Kidney (tissue), 14 donors: ENCODE data around the gene RBCK1. TPM values are rescaled to one million over a fixed set of nuclear protein-coding genes. Genes with fewer than 3 reads are reported as not detected.

Experiments
- DNase-seq, 5 donors: peaks; one replicate each; pipeline ENCODE4 v3.0.0-alpha.2; 2013 to 2020
- FAIRE-seq: peaks from 2 replicates; lab custom pipeline; 2012; peaks lifted over from hg19 to GRCh38; lab: Jason Lieb, UNC
- H3K27ac ChIP-seq, 2 donors: one replicate each; pipeline ENCODE4 v1.7.0; 2013; ENCODE audit warnings: low read depth in 2 of 2, low read length in 2 of 2, inconsistent platforms in 1 of 2
- H3K27me3 ChIP-seq: one replicate; pipeline ENCODE4 v1.7.1; 2013; ENCODE audit warnings: low read length, inconsistent platforms; ENCODE audit not compliant: control insufficient read depth, insufficient read depth
- H3K36me3 ChIP-seq, 3 donors: one replicate each; pipeline versions ENCODE4 v1.7.0 to v1.7.1; 2013; ENCODE audit warnings: low read length in 3 of 3, control low read depth in 1 of 3, inconsistent platforms in 1 of 3; ENCODE audit not compliant: insufficient read depth in 3 of 3, control insufficient read depth in 2 of 3
- H3K4me1 ChIP-seq, 3 donors: one replicate each; pipeline versions ENCODE4 v1.7.0 to v1.7.1; 2013; ENCODE audit warnings: low read length in 3 of 3, inconsistent platforms in 1 of 3, low read depth in 1 of 3; ENCODE audit not compliant: control insufficient read depth in 2 of 3, insufficient read depth in 2 of 3
- H3K4me3 ChIP-seq, 3 donors: one replicate each; pipeline versions ENCODE4 v1.7.0 to v1.8.1; 2013; ENCODE audit warnings: low read length in 3 of 3, control low read depth in 1 of 3, inconsistent platforms in 1 of 3
- H3K9ac ChIP-seq, 3 donors: one replicate each; pipeline versions ENCODE4 v1.7.0 to v1.7.1; 2013; ENCODE audit warnings: low read length in 3 of 3, control low read depth in 1 of 3, inconsistent platforms in 1 of 3
- H3K9me3 ChIP-seq, 3 donors: one replicate each; pipeline versions ENCODE4 v1.7.0 to v1.7.1; 2013; ENCODE audit warnings: low read length in 3 of 3, control low read depth in 1 of 3, inconsistent platforms in 1 of 3; ENCODE audit not compliant: control insufficient read depth in 2 of 3, insufficient read depth in 1 of 3
- CTCF ChIP-seq: IDR thresholded peaks from 3 replicates; pipeline ENCODE4 v1.5.1; 2012; ENCODE audit warnings: mild to moderate bottlenecking, moderate library complexity, borderline replicate concordance; ENCODE audit not compliant: insufficient read depth; ENCODE audit errors: extremely low read depth
- intact Hi-C: fragments of 100-400 bp; cut with DNase I; formaldehyde crosslinking; loops from one replicate; pipeline ENCODE4 v1.11.1; 2022
- polyA plus RNA-seq: library from polyadenylated mRNA; stranded (reverse); fragments of 350-450 nt; fragmentation: Illumina TruSeq; extraction: RNeasy Lipid Tissue Mini Kit (QIAGEN cat#74804); gene quantifications from one replicate; pipeline ENCODE4 v1.2.3, GENCODE V29; 2014; ENCODE audit warnings: low read depth, low replicate concordance; ENCODE audit not compliant: insufficient read depth
- total RNA-seq: library from RNA; stranded (reverse); fragmentation: NEBNext Ultra II Directional; extraction: Animal tissue kit (Norgen Biotek cat#: 25700); gene quantifications from one replicate; pipeline ENCODE4 v1.2.1, GENCODE V29; 2021
- donor health status: control.
- donor health status: control.
- donor health status: control.
- donor health status: control.
- donor health status: control.
- donor health status: DM: yes; HTN: yes; CAD: no.
- donor health status: Normal renal cell carcinoma (clear cell type).

Gene RBCK1
- total and polyA plus RNA-seq, 2 donors from 2014 or later: 73.0 to 93.6 TPM

GRCh38 chr20:401682-402495 lies 6.2 kb upstream of the RBCK1 start:
- Histone ChIP-seq H3K36me3 (peaks cover 0 to 1% (median 0%) of the 10 kb centered on the region in 3 donors), H3K9ac (no peak overlapping the region), H3K9me3 (no peaks in the 10 kb centered on the region), H3K27ac (no peak overlapping the region), H3K4me3 (no peak overlapping the region), H3K4me1 (no peaks in the 10 kb centered on the region), H3K27me3 (no peaks in the 10 kb centered on the region)
- TF ChIP-seq CTCF: no peak
- FAIRE-seq (no peak), DNase-seq (no peak)
- intact Hi-C loops: no loop called here

- no peak for DNase-seq
- Histone ChIP-seq H3K9ac (no peak overlapping the region), H3K9me3 (no peaks in the 10 kb centered on the region), H3K4me1 (peaks cover 0 to 4% (median 0%) of the 10 kb centered on the region in 3 donors), H3K27ac (no peak overlapping the region), H3K27me3 (no peaks in the 10 kb centered on the region), H3K36me3 (no peaks in the 10 kb centered on the region), H3K4me3 (no peak overlapping the region)
- no peak for TF ChIP-seq CTCF
- intact Hi-C loops: no loop called here
- no peak for FAIRE-seq
Observed at GRCh38 chr20:402496-402885, 5.6 kb upstream of the RBCK1 start.

GRCh38 chr20:402898-403581 lies 5.1 kb upstream of the RBCK1 start:
- Histone ChIP-seq H3K27me3 (no peaks in the 10 kb centered on the region), H3K9me3 (no peaks in the 10 kb centered on the region), H3K36me3 (no peaks in the 10 kb centered on the region), H3K9ac (no peak overlapping the region), H3K4me3 (no peak overlapping the region), H3K27ac (no peak overlapping the region), H3K4me1 (peaks cover 0 to 5% (median 0%) of the 10 kb centered on the region in 3 donors)
- FAIRE-seq: no peak
- no peak for TF ChIP-seq CTCF
- intact Hi-C loops: no loop called here
- DNase-seq: no peak
